Limb (tissue), 2 donors: ENCODE measurements around the gene SMTNL2.
"Not testable (repeated sequence)": the region's sequence is repeated elsewhere in the genome, so short reads cannot be mapped to it uniquely, and the experiment has no call there.

Source experiments
- DNase-seq, 2 donors: peaks; one replicate each; pipeline ENCODE4 v3.0.0-alpha.2; 2016; ENCODE audit errors: extremely low spot score in 2 of 2

The SMTNL2 gene

GRCh38 chr17:4600563-4600962 is 16.2 kb downstream of the SMTNL2 start:
- DNase-seq = no peak

- no peak for DNase-seq
These were observed 17.0 kb downstream of the SMTNL2 start for GRCh38 chr17:4601326-4601725.

GRCh38 chr17:4602041-4602440 is 17.7 kb downstream of the SMTNL2 start:
- no peak for DNase-seq

- peak; percentile 84 to 86 for DNase-seq
These were observed 19.8 kb downstream of the SMTNL2 start for GRCh38 chr17:4604111-4604644.

- not testable (repeated sequence) for DNase-seq
These were observed 20.4 kb downstream of the SMTNL2 start for GRCh38 chr17:4604736-4605135.

GRCh38 chr17:4605826-4606225 is 21.5 kb downstream of the SMTNL2 start:
- no peak for DNase-seq

GRCh38 chr17:4607261-4607741 is 23.0 kb downstream of the SMTNL2 start:
- no peak for DNase-seq

GRCh38 chr17:4607773-4608187 is 23.5 kb downstream of the SMTNL2 start:
- peak; percentile 53 to 66 for DNase-seq

- no peak for DNase-seq
These were observed 25.4 kb downstream of the SMTNL2 start for GRCh38 chr17:4609761-4610160.

- DNase-seq = no peak
These were observed 25.8 kb downstream of the SMTNL2 start for GRCh38 chr17:4610162-4610561.

- no peak for DNase-seq
These were observed 26.3 kb downstream of the SMTNL2 start for GRCh38 chr17:4610656-4611055.

- no peak for DNase-seq
These were observed 32.1 kb downstream of the SMTNL2 start for GRCh38 chr17:4616476-4616875.

- DNase-seq = no peak
These were observed 32.8 kb downstream of the SMTNL2 start for GRCh38 chr17:4617090-4617489.

- DNase-seq = no peak
These were observed 33.4 kb downstream of the SMTNL2 start for GRCh38 chr17:4617590-4618351.

GRCh38 chr17:4620531-4621101 is 36.3 kb downstream of the SMTNL2 start:
- DNase-seq = no peak

GRCh38 chr17:4622375-4622774 is 38.0 kb downstream of the SMTNL2 start:
- no peak for DNase-seq

- no peak for DNase-seq
These were observed 38.9 kb downstream of the SMTNL2 start for GRCh38 chr17:4623249-4623648.

GRCh38 chr17:4624451-4624911 is 40.2 kb downstream of the SMTNL2 start:
- not testable (repeated sequence) for DNase-seq

- DNase-seq = peak in 1 of 2 donors; percentile 70
These were observed 40.9 kb downstream of the SMTNL2 start for GRCh38 chr17:4625181-4625617.

- DNase-seq = no peak
These were observed 42.5 kb downstream of the SMTNL2 start for GRCh38 chr17:4626734-4627256.

GRCh38 chr17:4631431-4631830 is 47.1 kb downstream of the SMTNL2 start:
- no peak for DNase-seq

GRCh38 chr17:4631836-4632580 is 47.7 kb downstream of the SMTNL2 start:
- DNase-seq = no peak
